HG03460 (cell line): ENCODE data around the gene DBNDD1.

Experiments
- ATAC-seq: cut with Tn5 transposase; IDR thresholded peaks from one replicate; pipeline ENCODE4 v1.9.1; 2021; ENCODE audit not compliant: unreplicated experiment

DBNDD1 gene

DNA sequence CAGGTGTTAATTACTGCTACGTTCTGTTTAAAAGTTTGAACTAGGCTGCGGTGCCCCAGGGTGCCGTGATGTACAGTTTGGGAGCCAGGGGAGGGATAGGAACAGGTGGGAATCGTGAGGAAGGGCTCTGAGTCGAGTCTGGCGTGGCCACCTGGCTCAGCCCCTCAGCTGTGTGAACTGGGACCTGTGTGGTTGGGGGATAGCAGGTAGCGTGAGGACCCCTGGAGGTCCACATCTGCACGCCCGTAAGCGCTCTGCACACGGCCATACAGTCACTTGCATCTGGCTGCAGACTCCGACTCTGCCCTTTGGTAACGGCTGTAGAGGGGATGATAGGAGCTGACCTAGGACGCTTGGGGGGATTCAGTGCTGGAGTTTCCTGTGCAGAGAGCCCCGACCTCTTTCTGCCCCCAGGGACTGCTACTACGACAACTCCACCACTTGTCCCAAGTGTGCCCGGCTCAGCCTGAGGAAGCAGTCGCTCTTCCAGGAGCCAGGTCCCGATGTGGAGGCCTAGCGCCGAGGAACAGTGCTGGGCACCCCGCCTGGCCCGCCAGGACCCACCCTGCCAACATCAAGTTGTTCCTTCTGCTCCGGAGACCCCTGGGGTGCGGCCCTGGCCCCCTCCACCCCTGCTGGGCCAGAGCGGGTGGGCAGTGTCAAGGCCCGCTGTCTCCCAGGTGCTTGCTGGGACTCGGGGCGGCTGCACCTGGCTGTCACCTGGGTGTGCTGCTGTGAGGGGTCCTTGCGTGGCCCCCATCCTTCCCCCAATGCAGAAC is 53.6 kb downstream of the DBNDD1 start:
- no peak for ATAC-seq

DNA sequence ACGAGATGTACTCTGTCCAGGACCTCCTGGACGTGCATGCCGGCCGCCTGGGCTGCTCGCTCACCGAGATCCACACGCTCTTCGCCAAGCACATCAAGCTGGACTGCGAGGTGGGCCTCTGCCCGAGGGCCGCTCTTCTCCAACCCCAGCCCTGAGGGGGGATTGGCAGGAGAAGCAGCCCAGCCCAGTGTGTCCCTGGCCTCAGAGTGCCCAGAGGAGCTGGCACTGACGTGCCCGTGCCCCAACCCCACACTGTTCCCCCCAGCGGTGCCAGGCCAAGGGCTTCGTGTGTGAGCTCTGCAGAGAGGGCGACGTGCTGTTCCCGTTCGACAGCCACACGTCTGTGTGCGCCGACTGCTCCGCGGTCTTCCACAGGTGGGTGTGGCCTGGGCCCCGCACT is 55.1 kb downstream of the DBNDD1 start:
- ATAC-seq, result no peak

DNA sequence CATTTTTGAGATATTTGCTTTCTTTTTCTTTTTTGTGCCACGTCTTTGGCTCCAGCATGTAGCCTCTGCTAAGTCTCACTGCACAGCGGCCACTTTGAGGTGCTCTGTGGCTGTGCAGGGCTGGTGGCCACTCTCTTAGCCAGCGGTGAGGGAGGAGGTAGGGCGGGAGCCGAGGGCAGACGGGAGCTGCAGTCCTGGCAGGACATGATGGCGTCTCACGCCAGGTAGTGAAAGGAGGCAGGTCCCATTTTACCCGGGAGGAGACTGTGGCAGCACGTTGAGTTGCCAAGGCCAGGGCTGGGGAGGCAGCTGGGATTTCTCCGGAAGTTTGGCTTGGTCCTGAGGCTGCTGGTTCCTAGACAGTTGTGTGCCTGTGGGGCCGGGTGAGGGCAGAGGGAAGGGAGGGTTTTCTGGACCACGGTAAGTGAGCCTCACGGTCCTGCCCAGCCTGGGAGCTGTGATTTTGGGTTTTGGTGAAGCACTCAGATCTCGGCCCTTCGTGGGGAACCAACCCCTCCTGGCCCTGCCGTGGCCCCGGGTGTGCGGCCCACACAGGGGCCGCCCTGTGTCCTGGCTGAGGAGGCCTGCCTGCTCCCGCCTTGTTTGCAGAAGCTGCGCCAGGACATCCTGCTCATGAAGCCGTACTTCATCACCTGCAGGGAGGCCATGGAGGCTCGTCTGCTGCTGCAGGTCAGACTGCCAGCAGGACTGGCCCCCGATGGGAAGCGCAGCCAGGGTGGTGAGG is 56.3 kb downstream of the DBNDD1 start:
- ATAC-seq, result no peak

DNA sequence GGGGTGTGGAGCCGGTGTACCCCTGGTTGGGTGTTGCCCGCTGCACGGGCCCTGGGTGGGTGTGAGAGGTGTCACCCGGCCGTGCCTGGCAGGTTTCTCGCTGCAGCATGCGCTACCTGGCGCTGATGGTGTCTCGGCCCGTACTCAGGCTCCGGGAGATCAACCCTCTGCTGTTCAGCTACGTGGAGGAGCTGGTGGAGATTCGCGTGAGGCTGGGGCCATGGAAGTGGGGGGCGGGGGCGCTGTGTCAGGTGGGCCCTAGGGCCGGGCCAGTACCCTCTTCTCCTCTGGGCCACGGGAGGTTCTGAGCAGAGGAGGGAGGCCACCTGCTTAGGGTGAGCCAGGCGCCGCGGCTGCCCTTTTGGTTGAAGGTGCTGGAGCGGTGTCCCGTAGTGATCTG is 57.3 kb downstream of the DBNDD1 start:
- ATAC-seq, result no peak

DNA sequence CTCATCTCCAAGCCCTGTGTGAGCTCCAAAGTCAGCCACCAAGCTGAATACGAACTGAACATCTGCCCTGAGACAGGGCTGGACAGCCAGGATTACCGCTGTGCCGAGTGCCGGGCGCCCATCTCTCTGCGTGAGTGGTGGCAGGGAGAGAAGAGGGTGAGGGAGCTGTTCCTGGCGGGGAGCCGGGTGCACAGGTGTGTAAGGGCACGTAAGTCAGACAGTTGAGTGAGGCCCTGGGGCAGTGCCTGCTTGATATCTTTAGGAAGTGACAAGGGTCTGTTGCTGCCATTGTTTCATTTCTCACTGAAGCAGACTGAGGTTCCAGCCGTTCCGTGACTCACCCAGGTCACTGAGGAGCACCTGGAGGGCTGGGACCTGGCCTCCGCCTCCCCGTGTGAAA is 58.3 kb downstream of the DBNDD1 start:
- ATAC-seq, result no peak

DNA sequence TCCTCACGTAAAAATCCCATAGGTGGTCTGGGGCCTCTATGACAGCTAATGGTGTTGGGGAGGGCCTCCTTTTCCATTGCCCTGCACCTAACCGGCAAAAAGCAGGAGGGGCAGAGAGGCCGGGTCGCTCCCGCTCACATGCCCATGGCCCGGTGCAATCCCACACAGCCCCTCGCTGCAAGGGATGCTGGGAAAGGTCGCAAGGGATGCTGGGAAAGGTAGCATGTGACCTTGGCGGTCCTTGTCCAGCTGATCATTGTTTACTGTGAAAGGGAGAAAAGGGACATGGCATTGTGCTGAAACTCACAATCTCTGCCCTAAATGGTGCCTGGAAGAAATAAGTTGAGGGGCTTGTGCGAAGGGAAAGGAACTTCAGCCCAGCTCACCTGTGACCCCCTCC is 60.7 kb downstream of the DBNDD1 start:
- no peak for ATAC-seq

DNA sequence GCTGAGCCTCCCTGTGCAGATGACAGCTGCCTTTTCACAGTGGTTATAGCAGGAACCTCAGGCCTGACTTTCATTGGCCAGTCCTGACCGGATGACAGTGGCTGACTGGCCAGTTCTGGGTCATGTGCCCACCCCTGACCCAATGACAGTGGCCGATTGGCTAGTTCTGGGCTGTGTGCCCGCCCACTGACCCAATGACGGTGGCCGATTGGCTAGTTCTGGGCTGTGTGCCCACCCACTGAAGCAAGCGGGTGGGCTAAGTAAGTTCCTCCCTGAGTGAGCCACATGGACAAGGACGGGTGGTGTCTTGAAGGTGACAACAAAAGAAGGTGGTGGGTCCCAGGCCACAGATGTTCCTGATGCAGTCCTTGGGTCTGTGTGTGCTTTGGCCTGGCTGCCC is 61.2 kb downstream of the DBNDD1 start:
- ATAC-seq, result no peak

DNA sequence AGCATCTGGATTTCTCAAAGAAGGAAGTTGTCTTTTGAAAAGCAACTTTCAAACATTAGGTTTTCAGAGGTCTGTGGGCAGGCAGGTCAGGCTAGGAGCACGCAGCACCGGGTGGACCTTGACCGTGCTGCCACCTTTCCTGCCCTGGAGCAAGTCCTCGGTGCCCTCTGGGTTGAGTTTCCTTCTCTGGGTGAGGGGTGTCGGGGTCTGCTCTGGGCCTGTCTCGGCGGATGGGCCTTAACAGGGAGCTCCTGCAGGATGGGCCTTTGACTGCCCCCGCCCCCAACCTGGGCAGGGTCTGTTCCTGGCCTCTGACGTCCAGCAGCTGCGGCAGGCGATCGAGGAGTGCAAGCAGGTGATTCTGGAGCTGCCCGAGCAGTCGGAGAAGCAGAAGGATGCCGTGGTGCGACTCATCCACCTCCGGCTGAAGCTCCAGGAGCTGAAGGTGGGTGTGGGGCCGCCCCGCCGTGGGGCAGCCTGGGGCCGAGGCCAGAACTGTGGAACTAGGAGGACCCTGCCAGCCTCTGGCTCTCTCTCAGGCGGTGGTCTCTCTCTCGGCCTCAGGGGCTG is 62.0 kb downstream of the DBNDD1 start:
- ATAC-seq, result no peak

DNA sequence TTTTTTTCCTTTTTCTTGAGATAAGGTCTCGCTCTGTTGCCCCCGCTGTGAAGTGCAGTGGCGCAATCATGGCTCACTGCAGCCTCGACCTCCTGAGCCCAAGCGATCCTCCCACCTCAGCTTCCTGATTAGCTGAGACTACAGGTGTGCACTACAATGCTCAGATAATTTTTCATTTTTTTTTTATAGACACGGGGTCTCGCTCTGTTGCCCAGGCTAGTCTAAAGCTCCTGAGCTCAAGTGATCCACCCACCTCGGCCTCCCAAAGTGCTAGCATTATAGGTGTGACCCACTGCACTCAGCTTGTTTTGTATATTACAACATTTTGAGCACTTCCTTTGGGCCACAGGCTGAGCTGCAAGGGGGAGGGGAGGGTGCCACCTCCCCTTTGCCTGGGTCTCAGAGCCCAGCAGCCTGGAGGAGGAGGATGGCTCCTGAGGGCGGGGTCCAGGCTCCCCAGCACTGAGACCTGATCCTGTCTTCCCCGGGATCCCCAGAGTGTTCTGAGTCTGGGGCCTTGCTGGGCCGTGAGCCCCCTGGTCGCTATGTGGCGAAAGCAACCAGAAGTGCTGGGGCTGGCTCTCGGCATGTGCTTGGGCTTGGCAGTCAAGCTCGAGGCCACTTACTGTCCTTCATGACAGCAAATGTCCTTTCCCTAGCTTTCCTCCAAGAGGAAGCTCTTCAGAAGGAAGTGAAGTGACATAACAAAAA is 62.6 kb downstream of the DBNDD1 start:
- no peak for ATAC-seq

DNA sequence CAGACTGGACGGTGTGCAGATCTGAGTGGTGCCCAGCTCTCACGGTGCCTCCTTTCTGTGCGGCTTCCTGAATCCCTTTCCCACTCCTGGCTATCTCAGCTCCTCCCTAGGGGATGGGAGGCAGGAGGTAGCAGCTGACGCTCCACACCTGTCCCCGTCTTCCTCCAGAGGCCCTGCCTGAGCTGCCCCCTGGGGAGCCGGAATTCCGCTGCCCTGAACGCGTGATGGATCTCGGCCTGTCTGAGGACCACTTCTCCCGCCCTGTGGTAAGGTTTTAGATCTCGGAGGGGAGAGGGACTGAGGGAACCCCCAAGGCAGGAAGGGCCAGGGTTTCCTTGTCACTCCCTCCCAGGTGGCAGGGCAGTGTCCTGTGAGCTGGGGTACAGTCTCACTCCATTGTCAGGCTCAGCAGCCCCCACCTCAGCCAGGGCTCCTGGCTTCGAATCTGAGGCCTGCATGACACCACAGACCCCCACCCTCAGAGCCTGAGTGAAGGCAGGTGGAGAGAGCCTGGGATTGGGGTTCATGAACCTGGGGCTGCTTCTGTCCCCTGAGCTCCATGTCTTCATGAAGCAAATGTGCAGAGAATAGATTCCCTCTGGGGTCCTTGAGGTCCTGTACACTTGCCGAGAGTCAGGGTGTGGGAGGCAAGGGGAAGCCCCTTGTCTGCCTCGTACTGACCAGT is 64.1 kb downstream of the DBNDD1 start:
- ATAC-seq, result no peak
